ENCODE measurements around the gene PACS2.

The PACS2 gene

DNA sequence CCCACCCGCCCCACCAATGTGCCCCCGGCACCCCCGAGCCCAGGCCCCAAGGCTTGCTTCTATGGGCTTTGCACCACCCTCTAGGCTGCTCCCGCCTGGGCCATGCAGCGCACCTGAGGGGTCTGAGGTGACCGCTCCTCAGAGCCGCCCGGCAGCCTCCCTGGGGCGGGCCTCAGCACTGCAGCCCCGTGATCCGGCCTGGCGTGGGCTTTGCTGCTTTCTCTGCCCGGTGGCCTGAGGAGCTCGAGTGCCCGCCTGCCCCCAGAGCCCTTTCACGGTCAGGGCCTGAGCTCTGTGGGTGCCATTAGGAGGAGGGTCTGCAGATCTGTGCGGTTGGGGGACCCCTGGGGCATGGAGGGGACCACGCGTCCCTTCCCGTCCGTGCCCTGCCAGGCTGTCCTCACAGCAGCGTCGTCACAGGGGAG, 111.3 kb downstream of the PACS2 start:
- DNase-seq: no peak

DNA sequence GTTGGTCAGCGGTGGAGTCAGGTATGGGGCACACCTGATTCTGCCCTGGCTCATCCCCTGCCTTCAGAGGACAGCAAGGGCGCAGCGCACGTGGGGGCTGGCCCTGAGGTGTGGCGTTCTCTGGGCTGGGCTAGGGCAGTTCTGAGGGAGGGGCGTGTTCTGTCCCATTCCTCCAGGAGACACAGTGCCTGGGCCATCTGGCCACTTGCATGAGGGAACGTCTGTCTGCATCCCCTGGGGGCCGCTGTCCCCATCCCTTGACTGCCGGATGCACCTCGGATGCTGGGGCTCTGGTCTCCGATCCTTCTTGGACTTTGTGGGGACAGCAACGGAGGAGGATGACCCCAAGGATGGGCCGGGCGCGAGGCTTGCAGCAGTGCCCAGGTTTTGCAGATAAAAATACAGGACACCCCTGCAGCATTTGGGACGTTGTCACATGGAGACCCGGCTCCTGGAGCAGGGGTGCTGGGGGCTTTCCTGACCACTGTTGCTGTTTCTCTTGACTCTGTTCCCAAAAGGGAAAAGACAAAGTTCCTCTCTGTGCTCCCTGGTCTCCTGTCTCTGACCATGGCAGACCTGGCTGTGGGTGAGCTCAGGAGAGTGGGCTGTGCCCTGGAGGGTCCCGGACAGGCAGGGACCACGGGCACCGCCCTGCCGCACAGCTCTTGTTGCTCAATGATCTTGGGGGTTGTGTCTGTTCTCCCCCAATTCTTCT, 112.0 kb downstream of the PACS2 start:
- DNase-seq: no peak

DNA sequence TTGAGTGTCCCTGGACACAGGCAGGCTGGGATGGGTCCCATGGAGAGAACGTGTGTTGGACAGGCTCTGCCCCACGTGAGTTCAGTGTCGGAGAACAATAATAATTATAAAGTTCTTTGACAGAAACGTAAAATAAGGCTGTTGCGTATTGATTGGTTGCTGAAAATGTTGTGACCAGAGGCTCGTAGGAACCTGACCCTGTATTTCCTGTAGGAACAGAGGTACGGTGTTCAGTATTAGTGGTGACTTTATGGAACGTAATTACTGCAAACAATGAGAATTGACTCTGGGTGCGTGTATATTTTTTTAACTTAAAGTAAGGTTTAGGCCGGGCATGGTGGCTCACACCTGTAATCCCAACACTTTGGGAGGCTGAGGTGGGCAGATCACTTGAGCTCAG, 112.9 kb downstream of the PACS2 start:
- no peak for DNase-seq

DNA sequence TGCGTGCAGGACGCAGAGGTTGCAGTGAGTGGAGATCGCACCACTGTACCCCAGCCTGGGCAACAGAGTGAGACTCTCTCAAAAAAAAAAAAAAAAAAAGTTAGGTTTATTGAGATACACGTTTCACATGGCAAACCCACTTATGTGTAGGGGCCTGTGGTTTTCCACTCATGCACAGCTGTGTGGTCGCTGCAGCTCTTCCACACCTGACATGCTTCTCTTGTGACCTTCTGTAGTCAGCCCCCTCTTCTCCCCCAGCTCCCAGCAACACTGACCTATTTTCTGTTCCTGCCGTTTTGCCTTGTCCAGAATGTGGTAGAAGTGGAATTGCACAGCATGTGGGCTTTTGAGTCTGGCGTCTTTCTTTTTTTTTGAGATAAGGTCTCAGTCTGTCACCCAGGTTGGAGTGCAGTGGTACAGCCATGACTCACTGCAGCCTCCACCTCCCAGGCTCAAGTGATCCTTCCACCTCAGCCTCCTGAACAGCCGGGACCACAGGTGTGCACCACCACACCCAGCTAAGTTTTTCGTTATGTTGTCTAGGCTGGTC, 113.5 kb downstream of the PACS2 start:
- no peak for DNase-seq

DNA sequence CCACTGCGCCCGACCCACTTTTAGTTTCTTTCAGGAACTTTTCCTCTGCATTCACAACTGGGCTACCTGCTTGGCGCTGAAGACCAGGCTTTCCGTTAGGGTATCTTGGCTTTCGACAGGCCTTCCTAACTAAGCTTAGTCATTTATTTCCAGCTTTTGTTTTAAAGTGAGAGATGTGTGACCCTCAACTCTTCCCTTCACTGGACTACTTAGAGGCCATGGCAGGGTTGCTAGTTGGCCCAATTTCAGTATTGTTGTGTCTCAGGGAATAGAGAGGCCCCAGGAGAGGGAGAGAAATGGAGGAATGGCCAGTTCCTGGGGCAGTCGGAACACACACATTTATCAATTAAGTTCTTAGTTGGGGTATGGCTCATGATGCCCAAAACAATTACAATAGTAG, 115.5 kb downstream of the PACS2 start:
- no peak for DNase-seq

DNA sequence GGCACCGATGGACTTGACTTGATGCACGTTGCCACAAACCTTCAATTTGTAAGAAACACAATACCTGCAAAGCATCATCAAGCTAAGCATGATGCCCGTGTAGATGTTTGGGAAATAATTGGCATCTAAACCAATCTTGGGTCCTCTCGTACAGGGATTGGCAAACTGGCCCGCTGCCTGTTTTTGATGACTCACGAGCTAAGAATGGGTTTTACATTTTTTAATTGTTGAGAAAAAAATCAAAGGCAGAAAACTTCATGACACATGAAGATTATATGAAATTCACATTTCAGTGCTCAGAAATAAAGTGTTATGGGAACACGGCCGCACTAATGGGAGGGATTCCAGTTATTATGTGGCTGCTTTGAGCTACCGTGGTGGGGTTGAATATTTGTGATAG, 116.0 kb downstream of the PACS2 start:
- no peak for DNase-seq

DNA sequence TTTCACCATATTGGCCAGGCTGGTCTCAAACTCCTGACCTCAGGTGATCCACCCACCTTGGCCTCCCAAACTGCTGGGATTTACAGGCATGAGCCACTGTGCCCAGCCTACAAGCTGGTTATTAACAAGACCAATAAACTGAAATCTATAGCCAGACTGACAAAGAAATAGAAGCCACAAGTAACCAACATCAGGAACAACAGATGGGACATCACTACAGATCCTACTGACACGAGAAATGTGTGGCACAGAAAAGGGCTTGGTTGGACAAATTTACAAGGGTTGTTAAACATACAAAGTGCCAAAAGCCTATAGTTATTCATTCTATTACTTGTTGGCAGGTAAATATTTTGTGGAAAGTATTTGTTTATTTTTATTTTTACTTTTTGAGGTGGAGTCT, 116.7 kb downstream of the PACS2 start:
- DNase-seq: no peak

DNA sequence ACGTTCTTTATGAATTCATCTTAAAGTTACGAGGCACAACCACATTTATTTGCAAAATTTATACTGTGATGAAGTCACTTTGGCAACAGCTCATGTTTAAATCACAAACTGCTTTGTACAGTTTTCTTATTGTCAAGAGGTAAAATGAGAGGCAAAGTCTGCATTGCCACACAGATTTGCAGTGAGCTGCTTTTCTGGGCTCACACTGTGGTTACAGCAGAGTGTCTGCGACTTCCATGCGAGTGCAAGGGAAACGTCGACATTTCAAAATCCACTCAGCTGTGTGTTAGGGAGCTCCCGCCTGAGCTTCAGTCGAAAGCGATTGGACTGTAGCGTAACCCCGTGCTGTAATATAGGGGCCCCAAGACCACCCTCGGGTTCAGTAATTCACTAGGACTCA, 118.1 kb downstream of the PACS2 start:
- no peak for DNase-seq

DNA sequence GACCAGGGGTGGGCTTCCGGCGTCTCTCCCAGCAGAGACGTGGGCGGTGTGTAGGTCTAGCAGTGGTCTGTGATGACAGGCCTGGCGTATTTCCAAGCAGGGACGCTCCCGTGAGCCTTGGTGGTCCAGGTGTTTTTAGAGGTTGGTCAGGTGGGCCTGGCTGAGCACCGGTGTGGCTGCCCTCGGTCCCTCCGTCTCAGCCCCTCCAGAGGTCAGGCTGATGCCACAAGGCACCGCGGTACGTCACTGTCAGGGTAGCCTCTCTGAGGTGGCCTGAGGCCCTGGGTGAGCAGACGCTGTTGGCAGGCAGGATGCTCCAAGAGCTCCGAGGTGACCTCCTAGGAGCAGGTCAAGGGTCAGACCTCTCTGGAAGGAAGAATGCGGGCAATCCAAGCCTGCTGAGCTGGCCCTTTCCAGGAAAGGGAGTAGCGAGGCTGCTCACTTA, 118.6 kb downstream of the PACS2 start:
- DNase-seq: no peak

DNA sequence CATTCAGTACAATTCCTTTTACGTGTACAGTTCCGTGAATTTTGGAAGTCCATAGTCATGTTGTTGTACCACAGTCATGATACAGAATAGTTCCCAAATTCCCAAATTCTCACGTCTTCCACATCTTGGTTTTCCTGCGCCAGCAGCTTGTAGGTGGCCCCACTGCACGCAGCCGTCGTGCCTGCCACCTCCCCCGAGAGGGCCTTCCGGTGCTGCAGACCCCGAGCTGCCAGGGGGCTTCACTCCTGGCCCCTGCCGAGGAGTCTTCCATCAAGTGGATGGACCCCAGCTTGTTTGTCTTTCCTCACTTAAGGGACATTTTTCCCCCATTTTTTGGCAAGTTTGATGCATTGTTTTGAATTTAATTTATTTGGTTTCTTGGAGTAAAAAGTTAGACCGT, 121.9 kb downstream of the PACS2 start:
- no peak for DNase-seq

DNA sequence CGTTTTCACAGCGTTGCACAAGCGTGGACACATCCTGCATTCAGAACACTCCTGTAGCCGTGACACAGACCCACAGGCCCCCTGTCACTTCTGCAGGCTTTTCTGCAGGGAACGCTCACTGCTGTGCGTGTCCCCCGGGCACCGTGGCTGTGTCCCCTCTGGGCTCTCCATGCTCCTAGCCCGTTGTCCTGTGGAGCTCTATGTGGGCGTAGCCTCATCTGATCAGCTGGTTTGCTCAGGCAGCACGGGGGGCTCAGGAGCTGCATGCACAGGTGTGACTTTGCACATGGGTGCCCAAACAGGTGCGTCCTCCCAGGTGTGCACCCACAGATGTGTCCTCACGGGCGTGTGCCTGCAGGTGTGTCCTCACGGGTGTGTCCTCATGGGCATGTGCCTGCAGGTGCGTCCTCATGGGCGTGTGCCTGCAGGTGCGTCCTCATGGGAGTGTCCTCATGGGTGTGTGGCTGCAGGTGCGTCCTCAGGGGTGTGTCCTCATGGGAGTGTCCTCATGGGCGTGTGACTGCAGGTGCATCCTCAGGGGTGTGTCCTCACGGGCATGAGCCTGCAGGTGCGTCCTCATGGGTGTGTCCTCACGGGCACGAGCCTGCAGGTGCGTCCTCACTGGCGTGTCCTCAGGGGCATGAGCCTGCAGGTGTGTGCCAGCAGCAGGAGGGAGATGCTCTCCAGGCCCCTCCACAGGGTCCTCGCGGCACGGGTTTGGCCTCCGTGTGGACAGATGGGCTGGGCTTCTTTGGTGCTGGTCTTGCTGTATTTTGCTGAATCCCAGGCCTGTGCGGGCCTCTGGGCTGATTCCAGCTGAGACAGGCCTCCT, 122.6 kb downstream of the PACS2 start:
- no peak for DNase-seq

DNA sequence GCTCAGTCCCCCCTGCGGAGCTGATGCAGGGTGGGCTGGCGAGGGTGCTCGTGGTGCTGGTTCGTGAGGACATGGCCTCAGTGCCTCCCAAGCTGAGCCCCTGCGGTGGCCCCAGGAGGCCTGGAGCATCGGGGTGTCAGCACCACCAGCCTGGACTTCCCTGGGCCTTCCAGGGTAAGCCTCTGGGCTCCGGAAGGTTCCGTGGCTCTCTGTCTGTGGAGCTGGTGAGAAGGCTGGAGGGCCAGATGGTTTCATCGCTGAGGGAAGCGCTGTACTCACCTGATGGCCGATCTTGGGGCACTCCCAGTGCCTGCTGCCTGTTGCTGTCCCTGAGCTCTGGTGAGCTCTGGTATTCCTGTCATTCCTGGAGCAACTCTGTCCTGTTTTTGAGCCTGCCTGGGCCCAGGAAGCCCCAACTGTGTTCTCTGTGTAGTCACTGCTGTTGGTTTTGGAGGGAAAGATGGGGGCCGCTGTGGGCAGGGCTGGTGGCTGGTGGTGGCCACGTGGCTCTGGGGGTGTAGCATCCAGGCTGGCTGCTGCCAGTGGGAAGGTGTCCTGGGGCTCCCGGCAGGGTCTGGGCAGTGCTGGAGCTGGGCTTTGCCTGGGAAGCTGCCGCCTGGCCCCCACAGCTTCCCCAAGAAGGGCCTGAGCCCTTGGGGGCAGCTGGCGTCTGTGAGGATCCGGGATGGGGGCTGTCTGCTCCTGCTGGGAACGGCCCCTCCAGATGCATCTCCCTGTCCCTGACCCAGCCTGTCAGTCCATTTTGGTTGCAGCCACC, 123.4 kb downstream of the PACS2 start:
- DNase-seq: no peak

DNA sequence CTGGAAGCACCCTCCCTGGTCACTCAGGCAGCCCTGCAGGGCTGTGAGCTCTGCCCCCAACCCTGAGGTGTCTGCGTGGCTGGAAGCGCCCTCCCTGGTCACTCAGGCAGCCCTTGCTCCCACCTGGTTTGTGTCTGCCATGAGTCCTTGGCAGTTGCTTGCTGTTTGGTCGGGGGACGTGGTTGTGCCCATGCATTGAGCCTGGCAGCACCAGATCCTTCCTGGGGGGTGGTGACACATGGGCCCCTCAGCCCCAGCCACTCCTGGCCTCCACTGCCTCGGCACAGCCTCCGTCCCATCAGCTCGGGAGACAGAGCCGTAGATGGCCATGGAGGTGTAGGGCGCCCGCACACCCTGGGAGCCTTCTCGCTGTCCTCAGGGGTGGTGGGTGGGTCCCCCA, 124.6 kb downstream of the PACS2 start:
- no peak for DNase-seq

DNA sequence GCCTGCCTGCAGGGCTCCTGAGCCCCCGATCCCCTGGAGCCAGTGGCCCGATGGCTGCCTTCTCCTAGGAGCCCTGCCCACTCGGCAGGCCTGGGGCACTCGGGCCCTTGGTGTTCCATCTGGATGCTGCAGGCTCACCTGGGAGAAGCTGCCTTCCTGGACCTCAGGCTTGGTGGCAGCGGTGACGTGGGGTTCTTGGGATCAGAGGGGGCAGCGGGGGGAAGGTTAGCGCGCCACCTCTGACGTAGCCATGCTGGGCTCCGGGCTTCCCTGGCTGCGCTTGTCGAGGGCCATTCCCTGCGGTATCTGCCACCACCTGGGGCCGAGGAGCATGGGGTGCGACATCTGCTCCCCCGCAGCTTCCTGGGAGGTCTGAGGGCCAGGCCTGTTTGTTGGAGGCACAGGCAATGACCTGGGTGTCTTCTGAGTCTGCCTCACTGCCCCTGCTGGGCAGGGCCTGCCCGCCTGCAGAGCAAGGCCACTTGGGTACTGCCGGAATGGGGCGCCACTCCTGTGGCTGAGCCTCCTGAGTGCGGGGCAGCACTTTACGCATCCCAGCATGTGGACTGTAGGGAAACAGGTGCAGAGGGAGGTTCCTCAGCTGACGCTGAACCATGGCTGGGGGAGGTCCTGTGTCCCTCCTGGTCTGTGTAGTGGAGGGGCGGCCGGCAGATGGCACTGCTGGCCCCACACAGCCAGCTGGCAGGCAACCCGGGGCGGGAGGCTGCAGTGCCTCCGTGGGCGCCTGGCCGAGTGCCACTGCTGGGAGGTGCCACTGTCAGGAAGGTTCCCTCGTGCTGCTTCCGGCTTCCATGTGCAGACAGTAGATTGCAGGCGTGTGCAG, 125.4 kb downstream of the PACS2 start:
- no peak for DNase-seq

DNA sequence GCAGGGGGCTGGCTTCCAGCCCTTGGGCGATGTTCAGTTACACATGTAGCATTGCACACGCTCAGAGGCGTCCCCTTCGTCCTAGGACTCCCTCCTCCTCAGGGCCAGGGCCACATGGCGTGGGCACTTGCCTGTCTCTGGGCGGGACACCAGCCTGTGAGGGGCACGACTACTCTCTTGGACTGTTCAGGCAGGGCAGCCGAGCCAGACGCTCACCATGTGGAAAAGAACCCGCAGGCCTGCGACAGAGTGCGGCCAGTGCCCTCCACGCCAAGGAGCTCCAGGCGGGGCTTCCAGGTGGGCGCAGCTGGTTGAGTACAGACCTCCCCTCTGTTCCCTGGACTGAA, 126.0 kb downstream of the PACS2 start:
- DNase-seq: no peak

DNA sequence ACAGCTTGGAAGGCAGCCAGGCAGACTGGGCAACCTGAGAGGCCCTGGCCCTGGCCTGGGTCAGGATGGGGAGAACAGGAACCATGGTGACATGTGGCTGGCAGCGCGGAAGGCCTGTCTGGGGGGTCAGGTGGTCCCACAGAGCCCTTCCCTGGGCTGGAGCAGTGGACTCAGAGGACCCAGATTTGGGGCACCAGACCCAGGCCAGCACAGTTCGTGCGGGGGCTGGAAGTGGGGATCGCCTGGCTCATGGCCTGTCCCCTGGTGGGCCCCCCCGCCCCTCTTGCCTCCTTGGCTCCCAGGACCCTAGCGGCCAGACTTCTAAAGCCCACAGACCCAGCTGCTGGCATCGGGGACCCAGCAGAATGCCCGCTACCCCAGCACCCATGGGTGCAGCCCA, 126.4 kb downstream of the PACS2 start:
- no peak for DNase-seq

DNA sequence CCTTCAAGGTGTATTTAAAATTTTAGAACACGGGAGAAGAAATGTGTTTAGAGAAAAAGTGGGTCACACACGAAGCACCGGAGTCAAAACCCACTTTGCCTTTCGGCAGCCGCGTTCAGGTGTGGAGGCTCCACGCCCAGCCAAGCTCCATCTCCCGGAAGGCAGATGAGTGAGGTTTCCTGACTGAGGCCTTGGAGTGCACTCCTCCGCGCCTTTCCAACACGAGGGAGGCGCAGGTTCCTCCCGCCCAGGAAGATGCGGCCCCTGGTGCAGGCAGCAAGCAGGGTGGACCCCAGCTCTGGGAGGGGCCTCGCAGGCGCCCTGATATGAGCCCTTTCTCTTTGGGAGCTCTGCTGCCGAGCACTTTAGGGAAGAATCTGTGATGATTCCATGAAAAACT, 127.6 kb downstream of the PACS2 start:
- no peak for DNase-seq

DNA sequence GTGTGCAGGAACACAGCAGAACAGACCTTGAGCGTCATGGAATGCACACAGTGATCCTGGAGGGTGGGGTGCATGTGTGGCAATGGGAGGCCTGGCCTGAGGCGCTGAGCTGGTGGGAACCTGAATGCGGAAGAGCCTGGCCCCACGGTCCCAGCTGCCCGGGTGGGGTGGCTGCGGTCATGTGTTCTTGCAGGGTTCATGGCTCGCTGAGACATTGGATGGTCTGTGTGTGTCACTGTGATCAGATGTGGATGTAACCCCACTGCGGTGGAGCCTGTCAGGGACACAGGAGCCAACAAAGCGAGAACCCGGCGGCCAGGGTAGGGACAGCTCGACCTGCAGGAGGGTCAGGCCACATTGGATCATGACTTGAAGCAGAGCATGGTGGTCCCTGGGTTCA, 128.3 kb downstream of the PACS2 start:
- DNase-seq: no peak

DNA sequence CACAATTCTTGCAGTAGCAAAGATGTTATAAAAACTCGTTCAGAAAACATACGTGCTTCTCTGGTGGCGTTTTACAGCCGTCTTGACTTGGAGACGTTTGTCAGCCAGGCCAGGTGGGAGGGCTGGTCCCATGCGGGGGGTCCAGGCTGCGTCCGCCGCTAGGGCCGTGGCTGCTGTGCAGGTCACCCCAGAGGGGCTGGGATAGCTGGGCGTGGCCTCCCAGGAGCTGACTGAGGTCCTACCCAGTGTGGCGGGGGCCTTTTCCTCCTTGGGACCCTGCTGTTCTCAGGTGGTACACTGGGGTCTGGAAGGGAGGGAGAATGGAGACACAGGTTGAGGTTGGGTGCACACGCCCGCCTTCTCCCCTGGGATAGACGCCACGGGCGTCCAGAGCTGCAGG, 130.3 kb downstream of the PACS2 start:
- DNase-seq: no peak

DNA sequence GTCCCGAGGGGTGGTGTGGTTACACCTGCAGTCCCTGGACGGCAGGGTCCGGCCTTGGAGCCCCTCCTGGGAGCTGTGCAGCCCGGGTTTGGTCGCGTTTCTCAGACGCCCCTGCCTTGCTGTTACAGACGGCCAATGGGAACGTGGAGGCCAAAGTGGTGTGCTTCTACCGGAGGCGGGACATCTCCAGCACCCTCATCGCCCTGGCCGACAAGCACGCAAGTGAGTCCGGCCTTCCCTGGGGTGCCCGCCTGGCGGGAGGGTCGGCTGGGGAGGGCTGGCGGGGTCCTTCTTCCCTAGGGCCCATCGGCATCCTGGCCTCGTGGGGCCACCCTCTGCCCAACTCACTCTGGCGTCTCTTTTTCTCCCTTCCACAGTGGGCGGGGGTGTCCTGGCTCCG, 130.7 kb downstream of the PACS2 start:
- no peak for DNase-seq

DNA sequence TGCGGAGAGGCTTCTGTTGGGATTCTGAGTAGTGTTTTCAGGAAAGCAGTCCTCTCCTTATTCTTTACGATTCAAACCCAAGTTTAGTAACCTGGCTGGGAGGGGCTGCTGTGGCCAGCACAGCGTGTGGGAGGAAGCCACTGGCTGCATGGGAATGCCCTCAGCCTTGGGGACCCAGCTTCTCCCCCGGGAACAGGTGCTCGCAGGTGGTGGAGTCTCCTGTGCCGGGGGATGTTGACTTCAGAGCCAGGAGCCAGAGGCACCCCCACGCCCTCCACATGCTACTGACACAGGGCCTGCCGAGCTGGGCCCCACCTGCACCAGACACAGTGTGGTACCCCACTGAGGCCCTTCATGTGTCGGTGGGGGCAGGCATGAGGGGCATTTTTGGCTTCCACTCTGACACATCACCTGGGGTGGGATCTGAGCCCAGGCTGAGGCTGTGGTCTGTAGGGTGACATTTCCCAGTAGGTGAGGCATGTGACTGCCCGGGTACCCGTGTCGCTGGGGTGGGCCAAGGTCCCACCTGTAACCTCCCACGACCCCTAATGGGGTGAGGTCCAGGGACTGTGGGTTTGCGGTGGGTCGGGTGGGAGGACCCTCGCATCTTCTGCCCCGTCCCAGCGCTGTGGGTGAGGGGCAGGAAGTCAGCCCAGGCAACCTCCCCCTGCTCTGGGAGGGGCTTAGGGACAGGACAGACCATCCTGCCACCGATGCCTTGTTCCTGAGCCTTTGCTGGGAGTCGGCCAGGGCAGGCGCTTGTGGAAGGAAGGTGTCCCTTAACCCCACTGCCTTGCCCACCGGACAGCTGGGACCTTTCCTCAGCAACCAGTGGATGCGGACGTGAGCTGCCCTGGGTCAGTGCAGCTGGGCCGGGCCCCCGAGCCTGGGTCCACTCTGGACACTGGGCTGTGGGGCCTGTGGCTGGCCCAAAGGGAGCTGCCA, 131.6 kb downstream of the PACS2 start:
- DNase-seq: no peak
